Cardiac septum (tissue), 1 donor: Measurements from ENCODE around the gene RIF1. TPM values are rescaled to one million over a fixed set of nuclear protein-coding genes. Genes with fewer than 3 reads are reported as not detected.

ENCODE experiments used
- DNase-seq: peaks from one replicate; pipeline ENCODE4 v3.0.0-alpha.2; 2020; ENCODE audit warnings: low spot score
- intact Hi-C: fragments of 100-400 bp; cut with DNase I; formaldehyde crosslinking; loops from one replicate; pipeline ENCODE4 v1.14.0; 2022
- microRNA-seq: library from miRNA; unstranded; fragments of <30 nt; microRNA quantifications from one replicate; pipeline ENCODE4 v1.2.0, GENCODE V29; 2020
- total RNA-seq: library from RNA; stranded (reverse); fragmentation: NEBNext Ultra II Directional; extraction: Animal tissue kit (Norgen Biotek cat#: 25700); gene quantifications from one replicate; pipeline ENCODE4 v1.2.1, GENCODE V29; 2021
- donor health status: DM: no; HTN: no; CAD: no.

The RIF1 gene
- total RNA-seq, 1 donor from 2014 or later: 16.1 TPM

DNA sequence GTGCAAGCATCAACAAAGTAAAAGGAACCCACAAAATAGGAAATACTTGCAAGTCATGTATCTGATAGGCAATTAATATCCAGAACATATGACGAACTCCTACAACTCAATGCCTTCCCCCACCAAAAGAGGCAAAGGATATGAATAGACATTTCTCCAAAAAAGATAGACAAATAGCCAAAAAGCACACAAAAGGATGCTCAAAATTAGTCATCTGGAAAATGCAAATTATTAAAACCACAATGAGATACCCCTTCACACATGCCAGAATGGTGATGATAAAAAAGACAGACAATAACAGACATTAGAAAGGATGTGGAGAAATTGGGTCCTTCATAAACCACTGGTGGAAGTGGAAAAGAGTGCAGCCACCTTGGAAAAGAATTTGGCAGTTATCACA lies 76.4 kb downstream of the RIF1 start:
- intact Hi-C loops: no loop called here
- DNase-seq: no peak

DNA sequence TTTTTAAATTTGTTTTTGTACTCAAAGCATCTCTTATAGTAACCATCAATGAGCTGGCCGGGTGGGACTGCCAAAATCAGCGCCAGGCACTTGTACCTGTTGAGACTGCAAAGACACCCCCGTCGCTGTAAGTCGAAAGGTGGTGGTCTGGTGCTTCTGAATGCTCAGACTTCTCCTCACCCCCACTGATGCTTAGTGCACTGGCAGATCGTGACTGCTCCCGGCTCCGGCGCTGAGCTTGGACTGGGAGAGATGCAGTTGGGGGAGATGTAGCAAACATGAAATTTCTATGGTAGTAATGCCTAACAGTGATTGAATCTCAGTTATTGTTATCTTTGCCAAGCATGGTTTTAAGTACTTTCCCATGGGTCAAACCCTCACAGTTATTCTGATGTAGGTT lies 80.6 kb downstream of the RIF1 start:
- intact Hi-C loops: no loop called here

DNA sequence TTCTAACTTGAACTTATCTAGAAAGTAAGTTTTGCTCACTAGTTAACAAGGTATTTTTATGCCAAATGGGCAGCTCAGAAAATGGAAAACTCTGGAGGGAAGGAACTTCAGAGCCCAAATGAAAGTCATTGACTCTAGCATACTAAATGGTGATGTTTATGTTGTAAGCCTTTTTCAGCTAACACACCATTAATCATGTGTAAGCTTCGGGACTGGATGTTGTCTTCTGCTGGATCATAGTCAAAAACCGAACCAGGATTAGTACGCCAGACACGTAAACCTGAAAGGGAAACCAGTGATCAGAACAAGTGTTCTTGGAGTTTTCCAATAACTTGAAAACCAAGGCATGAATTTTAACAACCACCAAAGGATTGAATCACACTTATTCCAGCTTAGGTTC lies 81.8 kb downstream of the RIF1 start:
- intact Hi-C loops: no loop called here
- no peak for DNase-seq

More for the DNA sequence above, 80.6 kb downstream of the RIF1 start:
- no peak for DNase-seq

- intact Hi-C loops: no loop called here
- DNase-seq: no peak
These were observed 88.5 kb downstream of the RIF1 start for GRCh38 chr2:151498178-151498577.

- DNase-seq: no peak
- intact Hi-C loops: no loop called here
These were observed 96.5 kb downstream of the RIF1 start for GRCh38 chr2:151506170-151506569.

DNA sequence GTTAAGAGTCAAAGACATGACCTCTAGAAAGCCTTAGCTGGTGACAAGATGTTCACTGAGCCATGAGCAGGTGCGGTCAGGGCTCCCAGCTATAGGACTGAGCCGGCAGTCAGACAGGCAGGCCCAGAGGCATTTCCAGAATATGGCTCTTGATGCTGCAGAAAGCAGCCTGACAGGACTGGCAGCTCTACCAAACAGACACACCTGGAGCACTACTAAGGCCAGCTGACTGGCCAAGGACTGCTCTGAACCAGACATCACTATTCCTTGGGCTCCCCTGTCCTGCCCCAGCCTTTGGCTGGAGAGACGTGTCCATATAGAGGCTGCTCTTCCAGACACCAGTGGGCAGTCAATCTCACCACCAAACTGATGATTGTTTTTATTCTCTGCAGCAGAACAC lies 98.8 kb downstream of the RIF1 start:
- intact Hi-C loops: no loop called here
- DNase-seq: no peak

DNA sequence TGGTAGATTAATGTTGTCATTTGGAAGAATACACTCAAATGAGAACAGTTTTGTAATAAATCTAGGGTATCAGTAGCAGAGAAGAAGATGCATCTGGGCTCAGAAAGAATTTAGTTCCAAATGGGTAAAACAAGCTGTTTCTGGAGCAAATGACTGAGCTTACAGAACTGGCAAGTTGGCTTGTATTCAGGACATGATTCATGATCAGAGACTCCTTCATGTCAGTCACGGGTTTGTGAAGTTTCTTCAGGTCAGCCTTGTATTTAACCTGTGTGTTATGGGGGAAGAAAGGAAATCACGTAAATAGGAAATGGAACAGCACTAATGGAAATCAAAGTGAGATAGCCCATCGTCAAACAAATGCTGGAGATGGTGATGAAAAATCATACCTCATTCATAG lies 109.1 kb downstream of the RIF1 start:
- DNase-seq: no peak
- intact Hi-C loops: no loop called here

- intact Hi-C loops: no loop called here
- DNase-seq: no peak
These were observed 111.3 kb downstream of the RIF1 start for GRCh38 chr2:151520976-151521375.

DNA sequence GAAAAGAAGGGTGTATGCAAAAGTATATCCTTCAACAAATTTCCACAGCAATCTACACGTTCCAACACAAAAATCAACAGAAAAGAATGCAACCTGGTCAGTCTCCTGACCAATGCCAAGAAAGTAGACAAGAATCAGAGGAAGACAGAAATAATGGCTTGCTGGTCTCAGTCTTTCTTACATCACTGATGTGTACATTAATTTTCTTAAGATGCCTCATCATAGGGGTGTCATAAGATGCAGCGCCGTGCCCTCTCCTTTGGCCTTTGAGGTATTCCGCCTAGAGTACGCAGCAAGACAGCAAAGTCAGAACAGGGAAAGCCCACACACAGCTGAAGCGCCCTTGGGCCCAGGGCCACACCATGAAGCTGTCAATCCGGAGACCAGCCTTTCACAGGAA lies 112.9 kb downstream of the RIF1 start:
- no peak for DNase-seq
- intact Hi-C loops: no loop called here

GRCh38 chr2:151523850-151524249 lies 114.1 kb downstream of the RIF1 start:
- intact Hi-C loops: no loop called here
- DNase-seq: no peak

DNA sequence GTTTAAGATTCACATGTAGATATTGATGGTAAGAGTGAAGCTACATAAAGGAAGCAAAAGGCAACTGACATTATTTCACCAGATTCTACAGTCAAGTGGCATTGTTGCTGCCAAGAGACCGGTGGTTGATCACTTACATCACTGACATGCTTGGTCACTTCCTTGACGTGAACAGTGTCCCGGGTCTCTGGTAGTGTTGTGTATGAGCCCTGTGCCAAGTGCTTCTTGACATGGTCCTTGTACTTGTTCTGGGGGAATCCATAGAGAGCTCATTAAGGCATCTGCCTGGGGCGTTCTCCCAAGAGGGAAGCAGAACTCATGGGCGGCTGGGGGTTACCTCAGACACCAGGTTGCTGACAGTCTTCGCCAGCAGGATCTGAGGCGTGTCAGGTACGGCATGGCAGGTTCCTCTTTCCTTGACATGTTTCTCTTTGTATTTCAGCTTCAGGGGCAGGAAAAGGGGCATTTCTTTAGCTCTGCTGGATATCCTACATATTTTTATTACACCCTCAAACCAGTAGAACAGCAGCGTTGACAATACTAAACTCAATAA lies 116.2 kb downstream of the RIF1 start:
- no peak for DNase-seq
- intact Hi-C loops: no loop called here

- intact Hi-C loops: no loop called here
- no peak for DNase-seq
These were observed 116.9 kb downstream of the RIF1 start for GRCh38 chr2:151526572-151527090.

Small RNAs within 50 kb of the gene (microRNA-seq; reads per million reads assigned to microRNA genes)
- gene MIR4773-1 (not detected), gene MIR4773-2 (not detected)

Other genes with a start within 250 kb of the RIF1 start
- 1.5 TPM for gene RBM43, start 148.0 kb upstream of the RIF1 start, total RNA-seq
- gene NMI, start 120.2 kb upstream of the RIF1 start, total RNA-seq: 3.1 TPM
- gene TNFAIP6, start 52.3 kb upstream of the RIF1 start, total RNA-seq: 4.9 TPM